Coronary artery (tissue), 2 donors: ENCODE measurements around the gene EEF1A2.

Experiments used
- DNase-seq: peaks from one replicate; pipeline ENCODE4 v3.0.0-alpha.2; 2017; ENCODE audit warnings: low spot score
- H3K27ac ChIP-seq, 2 donors: fragments of 200-600 bp; sonication (generic); one replicate each; pipeline ENCODE4 v1.5.1; 2016 to 2019
- H3K4me3 ChIP-seq: fragments of 200-600 bp; sonication (generic); 2 replicates; pipeline ENCODE4 v1.5.1; 2016; ENCODE audit warnings: mild to moderate bottlenecking, moderate library complexity
- CTCF ChIP-seq: fragments of 200-600 bp; sonication (generic); IDR thresholded peaks from one replicate; pipeline ENCODE4 v1.5.1; 2019; ENCODE audit warnings: antibody characterized with exemption

Gene EEF1A2

DNA sequence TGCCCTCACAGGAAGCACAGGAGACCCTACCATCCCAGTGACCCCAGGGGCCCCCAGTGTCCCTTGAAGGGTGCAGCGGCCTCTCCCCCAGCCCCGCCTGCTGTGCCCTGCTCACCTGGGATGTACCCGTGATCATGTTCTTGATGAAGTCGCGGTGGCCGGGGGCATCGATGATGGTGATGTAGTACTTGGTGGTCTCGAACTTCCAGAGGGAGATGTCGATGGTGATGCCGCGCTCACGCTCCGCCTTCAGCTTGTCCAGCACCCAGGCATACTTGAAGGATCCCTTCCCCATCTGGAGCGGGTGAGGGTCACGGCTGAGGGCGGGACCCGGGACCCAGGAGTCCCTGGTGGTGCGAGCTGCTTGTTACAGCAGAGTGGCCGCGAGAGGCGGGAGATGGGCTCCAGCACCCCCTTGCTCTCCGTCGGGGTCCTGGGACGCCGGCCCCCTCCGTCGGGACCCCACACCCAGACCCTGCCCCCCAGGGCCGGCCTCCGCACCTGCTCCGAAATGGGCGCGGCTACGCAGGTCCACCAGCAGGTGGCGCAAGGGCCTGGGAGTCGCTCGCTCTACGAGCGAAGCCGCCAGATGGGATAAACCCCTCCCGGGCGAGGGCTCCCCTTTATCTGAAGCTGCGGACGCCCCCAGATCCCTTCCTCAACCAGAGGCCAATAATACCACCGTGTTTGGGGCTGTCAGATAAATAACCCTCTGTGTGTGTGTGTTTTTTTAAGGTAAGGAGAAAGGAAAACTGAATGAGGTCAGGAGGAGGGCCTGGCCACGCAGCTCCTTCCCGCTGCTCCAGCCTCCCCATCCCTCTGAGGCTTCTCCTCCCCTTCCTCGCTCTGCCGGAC, 2.9 kb downstream of the EEF1A2 start:
- TF ChIP-seq CTCF = peak; percentile 96
- no peak overlapping the region for H3K27ac ChIP-seq
- H3K4me3 ChIP-seq = peak overlapping the region; percentile 65
- DNase-seq = no peak

GRCh38 chr20:63495167-63495720, 3.6 kb downstream of the EEF1A2 start:
- no peak overlapping the region for H3K4me3 ChIP-seq
- DNase-seq = no peak
- H3K27ac ChIP-seq = no peak overlapping the region
- TF ChIP-seq CTCF = no peak

GRCh38 chr20:63494420-63495166, 4.3 kb downstream of the EEF1A2 start:
- DNase-seq = no peak
- no peak for TF ChIP-seq CTCF
- H3K4me3 ChIP-seq = no peak overlapping the region
- no peak overlapping the region for H3K27ac ChIP-seq

DNA sequence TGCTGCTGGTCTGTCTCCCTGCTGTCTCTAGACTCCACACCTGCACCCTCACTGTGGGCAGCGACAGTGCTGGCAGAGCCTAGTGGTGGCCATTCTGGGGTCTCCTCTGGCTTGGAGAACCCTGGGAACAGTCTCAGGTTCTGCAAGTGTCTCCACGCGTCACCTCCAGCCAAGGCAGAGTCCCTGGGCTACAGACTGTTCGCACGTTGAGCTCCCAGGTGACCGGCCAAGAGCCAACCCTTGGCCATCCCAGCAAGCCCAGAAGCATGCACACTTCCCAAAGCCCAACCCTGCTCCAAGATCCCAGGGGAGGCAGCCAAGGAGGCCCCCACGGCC, 4.8 kb downstream of the EEF1A2 start:
- TF ChIP-seq CTCF = no peak
- no peak overlapping the region for H3K27ac ChIP-seq
- H3K4me3 ChIP-seq = no peak overlapping the region
- no peak for DNase-seq

GRCh38 chr20:63493563-63494020, 5.3 kb downstream of the EEF1A2 start:
- no peak for DNase-seq
- Histone ChIP-seq H3K4me3 (no peak overlapping the region), H3K27ac (no peak overlapping the region)
- no peak for TF ChIP-seq CTCF

GRCh38 chr20:63492982-63493381, 5.9 kb downstream of the EEF1A2 start:
- DNase-seq = no peak
- Histone ChIP-seq H3K4me3 (no peak overlapping the region), H3K27ac (no peak overlapping the region)
- no peak for TF ChIP-seq CTCF
